Muscle layer of colon (tissue), 2 donors: ENCODE results near the gene PLPP2.
"Not testable (repeated sequence)": the region's sequence is repeated elsewhere in the genome, so short reads cannot be mapped to it uniquely, and the experiment has no call there.

Source experiments
- H3K27ac ChIP-seq: one replicate; pipeline ENCODE4 v1.7.0; 2013; ENCODE audit warnings: low read depth, mild to moderate bottlenecking, low read length, moderate library complexity
- H3K27me3 ChIP-seq, 2 donors: one replicate each; pipeline ENCODE4 v1.7.0; 2013; ENCODE audit warnings: low read length in 2 of 2, mild to moderate bottlenecking in 2 of 2; ENCODE audit not compliant: insufficient read depth in 2 of 2, control insufficient read depth in 1 of 2
- H3K36me3 ChIP-seq: one replicate; pipeline ENCODE4 v1.7.0; 2013; ENCODE audit warnings: mild to moderate bottlenecking, low read length; ENCODE audit not compliant: insufficient read depth
- H3K4me1 ChIP-seq: one replicate; pipeline ENCODE4 v1.7.0; 2013; ENCODE audit warnings: mild to moderate bottlenecking, low read length; ENCODE audit not compliant: insufficient read depth
- H3K4me3 ChIP-seq, 2 donors: one replicate each; pipeline ENCODE4 v1.7.0; 2013; ENCODE audit warnings: low read length in 2 of 2, low read depth in 1 of 2, mild to moderate bottlenecking in 1 of 2, moderate library complexity in 1 of 2
- H3K9ac ChIP-seq: one replicate; pipeline ENCODE4 v1.7.0; 2013; ENCODE audit warnings: low read length
- H3K9me3 ChIP-seq: one replicate; pipeline ENCODE4 v1.7.0; 2013; ENCODE audit warnings: mild to moderate bottlenecking, low read length
- donor health status: abdominal sarcoma.
- donor health status: Adenocarcinoma of cecum.

PLPP2 gene

DNA sequence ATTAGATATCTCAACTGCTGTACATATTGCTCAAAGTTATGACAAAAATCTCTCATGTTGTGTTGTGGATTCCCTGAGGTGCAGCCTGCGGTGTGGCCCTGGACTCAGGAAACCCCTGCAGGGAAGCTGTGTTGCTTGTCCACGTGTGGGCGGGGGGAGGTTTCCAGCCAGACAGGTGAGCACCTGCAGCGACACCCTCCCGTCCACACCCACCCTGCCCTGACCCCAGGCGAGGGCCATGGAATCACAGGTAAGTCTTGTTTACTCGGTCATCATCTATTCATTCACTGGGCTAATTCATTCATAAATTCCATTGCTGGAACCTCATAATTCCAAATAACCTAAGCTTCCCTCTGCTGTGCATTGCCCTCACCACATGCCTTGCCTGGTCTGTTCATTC is 14.1 kb downstream of the PLPP2 start:
- H3K9ac ChIP-seq = no peak overlapping the region
- H3K36me3 ChIP-seq = no peaks in the 10 kb centered on the region
- no peak overlapping the region for H3K4me3 ChIP-seq
- no peaks in the 10 kb centered on the region for H3K4me1 ChIP-seq
- no peaks in the 10 kb centered on the region for H3K9me3 ChIP-seq
- H3K27me3 ChIP-seq = peaks cover 0 to 13% of the 10 kb centered on the region in 2 donors
- H3K27ac ChIP-seq = no peak overlapping the region

DNA sequence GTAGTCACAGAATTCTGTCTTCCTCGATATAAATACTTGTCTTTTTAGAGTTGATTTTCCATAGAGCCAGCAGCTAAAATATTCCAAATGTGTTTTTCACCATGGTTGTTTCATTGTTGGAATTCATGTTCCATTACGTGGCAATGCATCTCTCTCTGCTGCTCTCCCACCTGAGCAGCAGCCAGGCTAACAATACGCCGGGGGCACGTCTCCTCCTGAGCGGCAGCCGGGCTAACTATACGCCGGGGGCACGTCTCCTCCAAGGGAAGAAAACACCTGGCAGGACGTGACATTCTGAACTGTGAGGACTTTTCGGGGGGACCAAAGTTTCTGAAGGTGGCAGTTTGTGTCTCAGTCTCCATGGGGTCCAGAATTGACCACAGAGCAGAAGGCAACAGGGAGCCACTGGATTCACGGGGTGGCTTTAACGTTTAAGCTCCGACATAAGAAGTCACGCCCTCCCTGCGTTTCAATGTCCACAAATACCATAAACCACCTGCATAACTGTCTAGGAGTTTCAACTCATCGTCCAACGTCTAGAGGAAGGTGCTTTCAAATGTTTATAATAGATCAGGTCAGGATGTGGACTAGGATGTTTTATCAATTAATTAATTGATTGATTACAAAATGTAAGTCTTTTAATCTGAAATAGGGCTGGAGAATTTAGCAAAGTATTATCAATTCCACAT is 15.1 kb downstream of the PLPP2 start:
- Histone ChIP-seq H3K27ac (no peak overlapping the region), H3K27me3 (peaks cover 0 to 13% of the 10 kb centered on the region in 2 donors), H3K4me1 (no peaks in the 10 kb centered on the region), H3K36me3 (no peaks in the 10 kb centered on the region), H3K9ac (no peak overlapping the region), H3K4me3 (no peak overlapping the region), H3K9me3 (no peaks in the 10 kb centered on the region)

DNA sequence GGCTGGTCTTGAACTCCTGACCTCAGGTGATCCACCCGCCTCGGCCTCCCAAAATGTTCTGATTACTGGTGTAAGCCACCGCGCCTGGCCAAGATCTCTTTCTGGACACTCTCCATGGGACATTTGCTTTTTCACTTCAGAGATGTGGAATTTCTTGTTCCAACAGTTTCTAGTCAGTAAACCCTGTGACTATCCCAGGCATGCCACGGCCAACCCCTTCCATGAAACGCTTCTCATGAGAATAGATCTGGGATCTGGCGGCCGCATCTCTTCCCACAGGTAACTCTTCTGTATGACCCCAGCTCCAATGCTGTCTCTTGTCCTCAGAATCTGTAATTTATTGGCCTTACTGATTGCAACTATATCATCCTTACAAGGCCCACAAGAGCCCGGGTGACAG is 16.2 kb downstream of the PLPP2 start:
- Histone ChIP-seq H3K9me3 (no peaks in the 10 kb centered on the region), H3K4me1 (no peaks in the 10 kb centered on the region), H3K9ac (no peak overlapping the region), H3K4me3 (no peak overlapping the region), H3K27me3 (peaks cover 0 to 7% of the 10 kb centered on the region in 2 donors), H3K36me3 (no peaks in the 10 kb centered on the region), H3K27ac (no peak overlapping the region)

DNA sequence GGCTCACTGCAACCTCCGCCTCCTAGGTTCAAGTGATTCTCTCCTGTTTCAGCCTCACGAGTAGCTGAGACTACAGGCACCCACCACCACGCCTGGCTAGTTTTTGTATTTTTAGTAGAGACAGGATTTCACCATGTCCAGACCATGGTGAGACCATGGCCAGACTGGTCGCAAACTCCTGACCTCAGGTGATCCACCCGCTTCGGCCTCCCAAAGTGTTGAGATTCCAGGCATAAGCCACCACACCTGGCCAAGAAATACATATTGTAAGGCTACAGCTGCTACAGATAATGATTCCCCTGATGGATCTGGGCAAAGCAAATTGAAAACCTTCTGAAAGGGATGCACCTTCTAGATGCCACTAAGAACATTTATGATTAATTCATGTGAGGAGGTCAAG is 17.8 kb downstream of the PLPP2 start:
- Histone ChIP-seq H3K27ac (no peak overlapping the region), H3K9me3 (no peaks in the 10 kb centered on the region)

DNA sequence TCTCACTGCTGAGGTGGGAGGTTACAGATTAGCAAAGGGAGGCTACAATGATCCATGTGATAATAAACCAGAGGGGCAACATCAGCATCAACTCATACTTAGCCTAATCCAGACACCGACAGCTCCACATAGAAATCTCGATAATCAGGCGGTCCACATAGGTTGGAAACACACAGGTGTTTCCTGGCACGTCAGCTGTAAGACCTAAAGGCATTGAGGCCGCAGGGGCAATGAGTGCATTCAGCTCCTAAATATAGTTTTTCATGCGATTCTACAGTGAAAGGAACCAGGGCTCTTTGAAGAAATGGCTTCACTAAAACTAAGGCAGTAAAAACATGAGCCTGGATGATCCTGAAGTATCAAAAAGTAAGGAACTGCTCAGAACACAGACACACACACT is 19.3 kb downstream of the PLPP2 start:
- Histone ChIP-seq H3K4me1 (no peaks in the 10 kb centered on the region), H3K36me3 (no peaks in the 10 kb centered on the region), H3K4me3 (no peak overlapping the region), H3K27me3 (peaks cover 0 to 16% of the 10 kb centered on the region in 2 donors), H3K9me3 (no peaks in the 10 kb centered on the region), H3K27ac (no peak overlapping the region), H3K9ac (no peak overlapping the region)

More for the DNA sequence above, 17.8 kb downstream of the PLPP2 start:
- Histone ChIP-seq H3K4me1 (no peaks in the 10 kb centered on the region), H3K9ac (no peak overlapping the region), H3K36me3 (no peaks in the 10 kb centered on the region), H3K27me3 (peaks cover 0 to 14% of the 10 kb centered on the region in 2 donors), H3K4me3 (no peak overlapping the region)

DNA sequence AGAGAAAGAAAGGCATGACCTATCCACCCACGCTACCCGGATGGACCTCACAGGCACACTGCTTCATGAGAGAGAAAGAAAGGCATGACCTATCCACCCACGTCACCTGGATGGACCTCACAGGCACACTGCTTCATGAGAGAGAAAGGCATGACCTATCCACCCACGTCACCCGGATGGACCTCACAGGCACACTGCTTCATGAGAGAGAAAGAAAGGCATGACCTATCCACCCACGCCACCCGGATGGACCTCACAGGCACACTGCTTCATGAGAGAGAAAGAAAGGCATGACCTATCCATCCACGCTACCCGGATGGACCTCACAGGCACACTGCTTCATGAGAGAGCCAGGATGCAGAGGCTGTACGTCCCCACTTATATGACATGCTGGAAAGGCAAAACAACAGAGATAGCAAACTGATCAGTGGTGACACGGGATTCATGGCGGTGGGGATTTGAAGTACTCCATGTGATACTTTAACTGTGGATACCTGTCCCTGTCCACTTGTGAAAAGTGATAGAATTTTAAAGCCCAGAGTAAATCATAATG is 20.4 kb downstream of the PLPP2 start:
- not testable (repeated sequence) for H3K4me3 ChIP-seq, H3K9ac ChIP-seq, H3K9me3 ChIP-seq, H3K36me3 ChIP-seq, H3K4me1 ChIP-seq, H3K27ac ChIP-seq
- H3K27me3 ChIP-seq = peaks cover 9 to 18% of the 10 kb centered on the region in 2 donors

DNA sequence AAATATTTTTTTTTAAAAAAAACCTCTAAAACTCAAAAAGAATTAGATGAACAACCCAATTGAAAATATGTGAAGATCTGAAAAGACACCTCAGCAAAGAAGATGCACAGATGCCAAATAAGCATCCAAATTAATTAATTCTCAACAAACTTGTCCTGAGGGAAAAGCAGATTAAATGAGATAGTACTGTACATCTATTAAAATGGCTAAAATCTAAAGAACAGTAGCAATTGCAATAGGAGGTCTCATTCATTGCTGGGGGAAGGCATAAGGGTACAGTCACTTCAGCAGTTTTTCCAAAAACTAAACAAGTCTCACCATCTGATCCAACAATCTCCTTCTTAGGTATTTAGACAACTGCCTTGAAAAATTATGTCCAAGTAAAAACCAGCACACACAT is 22.0 kb downstream of the PLPP2 start:
- no peak overlapping the region for H3K9ac ChIP-seq
- peaks cover 22 to 23% of the 10 kb centered on the region in 2 donors for H3K27me3 ChIP-seq
- no peaks in the 10 kb centered on the region for H3K4me1 ChIP-seq
- no peak overlapping the region for H3K4me3 ChIP-seq
- no peaks in the 10 kb centered on the region for H3K36me3 ChIP-seq
- H3K9me3 ChIP-seq = no peaks in the 10 kb centered on the region
- no peak overlapping the region for H3K27ac ChIP-seq

DNA sequence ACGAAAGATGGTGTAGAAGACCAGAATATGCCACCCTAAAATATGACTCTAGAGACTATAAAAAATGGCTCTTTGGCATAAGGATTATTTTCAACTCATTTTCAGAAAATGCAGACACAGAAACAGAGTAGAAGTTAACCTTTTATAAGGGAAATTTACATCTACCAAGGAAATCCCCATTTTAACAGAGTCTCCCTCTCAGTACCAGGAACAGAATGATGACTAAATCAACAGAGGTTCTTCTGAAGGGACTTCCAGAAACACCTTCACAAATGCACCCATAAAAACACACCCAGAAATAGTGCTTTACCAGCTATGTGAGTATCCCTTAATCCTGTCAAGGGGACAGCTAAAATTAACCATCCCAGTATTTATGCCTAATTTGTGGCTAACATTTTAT is 29.1 kb downstream of the PLPP2 start:
- Histone ChIP-seq H3K4me1 (no peaks in the 10 kb centered on the region), H3K27me3 (peaks cover 15 to 23% of the 10 kb centered on the region in 2 donors), H3K9me3 (no peaks in the 10 kb centered on the region), H3K36me3 (no peaks in the 10 kb centered on the region), H3K4me3 (no peak overlapping the region), H3K9ac (no peak overlapping the region), H3K27ac (no peak overlapping the region)

DNA sequence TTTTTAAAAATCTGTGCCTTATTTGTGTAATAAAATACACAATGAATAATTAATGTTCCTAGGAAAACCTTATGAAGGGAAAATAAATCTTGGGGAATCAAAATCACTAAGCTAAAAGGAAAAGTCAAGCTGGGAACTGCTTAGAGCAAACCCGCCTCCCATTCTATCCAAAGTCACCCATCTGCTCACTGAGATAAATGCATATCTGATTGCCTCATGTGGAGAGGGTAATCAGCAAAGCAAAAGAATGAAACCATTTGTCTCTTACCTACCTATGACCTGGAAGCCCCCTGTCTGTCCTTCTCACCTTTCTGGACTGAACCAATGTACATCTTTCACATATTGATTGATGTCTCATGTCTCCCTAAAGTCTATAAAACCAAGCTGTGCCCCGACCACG is 34.4 kb downstream of the PLPP2 start:
- H3K4me3 ChIP-seq, H3K27me3 ChIP-seq, H3K4me1 ChIP-seq, H3K27ac ChIP-seq, H3K36me3 ChIP-seq, H3K9me3 ChIP-seq, H3K9ac ChIP-seq: not testable (repeated sequence)

DNA sequence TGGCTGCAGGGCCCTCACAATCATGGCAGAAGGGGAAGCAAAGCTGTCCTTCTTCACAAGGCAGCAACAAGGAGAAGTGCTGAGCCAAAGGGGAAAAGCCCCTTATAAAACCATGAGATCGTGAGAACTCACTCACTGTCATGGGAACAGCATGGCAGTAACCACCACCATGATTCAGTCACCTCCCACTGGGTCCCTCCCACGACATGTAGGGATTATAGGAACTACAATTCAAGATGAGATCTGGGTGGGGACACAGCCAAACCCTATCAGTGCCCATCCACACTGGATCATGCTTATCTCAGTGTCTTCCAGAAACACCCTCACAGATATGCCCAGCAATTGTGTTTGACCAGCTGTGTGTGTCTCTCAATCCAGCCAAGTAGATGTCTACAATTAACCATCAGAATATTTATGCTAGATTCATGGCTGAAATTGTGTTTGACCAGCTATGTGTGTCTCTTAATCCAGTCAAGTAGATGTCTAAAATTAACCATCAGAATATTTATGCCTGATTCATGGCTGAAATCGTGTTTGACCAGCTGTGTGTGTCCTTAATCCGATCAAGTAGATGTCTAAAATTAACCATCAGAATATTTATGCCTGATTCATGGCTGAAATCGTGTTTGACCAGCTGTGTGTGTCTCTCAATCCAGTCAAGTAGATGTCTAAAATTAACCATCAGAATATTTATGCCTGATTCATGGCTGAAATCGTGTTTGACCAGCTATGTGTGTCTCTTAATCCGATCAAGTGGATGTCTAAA is 38.6 kb downstream of the PLPP2 start:
- not testable (repeated sequence) for H3K27me3 ChIP-seq, H3K9me3 ChIP-seq, H3K4me1 ChIP-seq, H3K4me3 ChIP-seq, H3K36me3 ChIP-seq, H3K9ac ChIP-seq, H3K27ac ChIP-seq

DNA sequence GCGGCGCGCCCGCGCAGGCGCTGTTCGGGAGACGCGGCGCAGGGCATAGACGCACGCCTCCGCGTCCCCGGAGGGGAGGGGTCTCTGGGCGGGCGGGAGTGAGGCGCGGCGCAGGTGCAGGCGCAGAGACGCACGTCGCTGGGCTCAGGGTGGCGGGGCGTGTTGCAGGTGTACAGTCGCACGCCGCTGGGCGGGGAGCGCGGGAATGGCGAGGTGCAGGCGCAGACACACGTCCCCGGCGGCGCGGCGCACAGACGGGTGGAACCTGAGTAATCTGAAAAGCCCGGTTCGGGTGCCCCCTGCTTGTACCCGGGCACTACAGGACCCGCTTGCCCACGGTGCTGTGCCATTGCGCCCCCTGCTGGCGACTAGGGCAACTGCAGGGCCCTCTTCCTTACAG is 44.7 kb downstream of the PLPP2 start:
- H3K27me3 ChIP-seq = no peaks in the 10 kb centered on the region
- H3K9ac ChIP-seq = no peak overlapping the region
- H3K9me3 ChIP-seq = no peaks in the 10 kb centered on the region

More for the DNA sequence above, 44.7 kb downstream of the PLPP2 start:
- Histone ChIP-seq H3K36me3 (no peaks in the 10 kb centered on the region), H3K27ac (no peak overlapping the region), H3K4me1 (no peaks in the 10 kb centered on the region), H3K4me3 (no peak overlapping the region)
